NOMO-1 treated with DMSO at 0.1 percent for 48 hours (cell line): ENCODE data around the gene COPS4.
"Not testable (repeated sequence)": the region's sequence is repeated elsewhere in the genome, so short reads cannot be mapped to it uniquely, and the experiment has no call there.

Experiments used
- DNase-seq: peaks from one replicate; lab custom pipeline; 2025; ENCODE audit not compliant: unreplicated experiment; lab: John Stamatoyannopoulos, UW

Gene COPS4

GRCh38 chr4:83083925-83084475 lies 49.0 kb downstream of the COPS4 start:
- DNase-seq, result peak; percentile 61

GRCh38 chr4:83084956-83085355 lies 50.0 kb downstream of the COPS4 start:
- not testable (repeated sequence) for DNase-seq

- no peak for DNase-seq
These were observed 54.6 kb downstream of the COPS4 start for GRCh38 chr4:83089410-83090157.

GRCh38 chr4:83093060-83093640 lies 58.2 kb downstream of the COPS4 start:
- no peak for DNase-seq

- no peak for DNase-seq
These were observed 61.4 kb downstream of the COPS4 start for GRCh38 chr4:83096397-83096796.

- no peak for DNase-seq
These were observed 70.0 kb downstream of the COPS4 start for GRCh38 chr4:83104991-83105390.

GRCh38 chr4:83107631-83108030 lies 72.6 kb downstream of the COPS4 start:
- DNase-seq, result no peak

GRCh38 chr4:83108101-83108861 lies 73.3 kb downstream of the COPS4 start:
- no peak for DNase-seq

- DNase-seq, result peak; percentile 30
These were observed 74.7 kb downstream of the COPS4 start for GRCh38 chr4:83109480-83110222.

GRCh38 chr4:83110223-83110945 lies 75.4 kb downstream of the COPS4 start:
- peak; percentile 84 for DNase-seq

- DNase-seq, result no peak
These were observed 76.2 kb downstream of the COPS4 start for GRCh38 chr4:83110970-83111750.

GRCh38 chr4:83111751-83112141 lies 76.8 kb downstream of the COPS4 start:
- DNase-seq, result not testable (repeated sequence)

GRCh38 chr4:83112231-83112630 lies 77.2 kb downstream of the COPS4 start:
- DNase-seq, result peak; percentile 94

- peak; percentile 62 for DNase-seq
These were observed 77.9 kb downstream of the COPS4 start for GRCh38 chr4:83112678-83113428.

GRCh38 chr4:83113429-83113786 lies 78.4 kb downstream of the COPS4 start:
- DNase-seq, result peak; percentile 62

- peak; percentile 96 for DNase-seq
These were observed 79.6 kb downstream of the COPS4 start, which contains the start of gene PLAC8 for GRCh38 chr4:83114576-83114975. PLAC8 (minus strand) TSS chr4:83114729; CDS start chr4:83107921, 6,808 bp downstream.

- no peak for DNase-seq
These were observed 80.0 kb downstream of the COPS4 start for GRCh38 chr4:83115000-83115399.

GRCh38 chr4:83115656-83116285 lies 80.8 kb downstream of the COPS4 start:
- peak; percentile 48 for DNase-seq
